Astrocyte (in vitro differentiated cells and primary cell): ENCODE results near the gene COA7.

Experiments
- EZH2 ChIP-seq: IDR thresholded peaks from 2 replicates; pipeline ENCODE4 v1.6.1; 2012; ENCODE audit warnings: mild to moderate bottlenecking, low read length, inconsistent platforms; ENCODE audit not compliant: insufficient read depth
- TF ChIP-seq, protein P1 (sequence below): IDR thresholded peaks from 2 replicates; pipeline ENCODE4 v1.5.1; 2011; ENCODE audit warnings: low read depth, mild to moderate bottlenecking, inconsistent platforms, low read length, moderate library complexity; ENCODE audit not compliant: insufficient read depth

GRCh38 chr1:52747450-52747849 is 49.3 kb upstream of the COA7 start:
- TF ChIP-seq, protein P1, sequence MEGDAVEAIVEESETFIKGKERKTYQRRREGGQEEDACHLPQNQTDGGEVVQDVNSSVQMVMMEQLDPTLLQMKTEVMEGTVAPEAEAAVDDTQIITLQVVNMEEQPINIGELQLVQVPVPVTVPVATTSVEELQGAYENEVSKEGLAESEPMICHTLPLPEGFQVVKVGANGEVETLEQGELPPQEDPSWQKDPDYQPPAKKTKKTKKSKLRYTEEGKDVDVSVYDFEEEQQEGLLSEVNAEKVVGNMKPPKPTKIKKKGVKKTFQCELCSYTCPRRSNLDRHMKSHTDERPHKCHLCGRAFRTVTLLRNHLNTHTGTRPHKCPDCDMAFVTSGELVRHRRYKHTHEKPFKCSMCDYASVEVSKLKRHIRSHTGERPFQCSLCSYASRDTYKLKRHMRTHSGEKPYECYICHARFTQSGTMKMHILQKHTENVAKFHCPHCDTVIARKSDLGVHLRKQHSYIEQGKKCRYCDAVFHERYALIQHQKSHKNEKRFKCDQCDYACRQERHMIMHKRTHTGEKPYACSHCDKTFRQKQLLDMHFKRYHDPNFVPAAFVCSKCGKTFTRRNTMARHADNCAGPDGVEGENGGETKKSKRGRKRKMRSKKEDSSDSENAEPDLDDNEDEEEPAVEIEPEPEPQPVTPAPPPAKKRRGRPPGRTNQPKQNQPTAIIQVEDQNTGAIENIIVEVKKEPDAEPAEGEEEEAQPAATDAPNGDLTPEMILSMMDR = no peak
- no peak for TF ChIP-seq EZH2
